ENCODE results near the gene POU2AF3.

POU2AF3 gene

DNA sequence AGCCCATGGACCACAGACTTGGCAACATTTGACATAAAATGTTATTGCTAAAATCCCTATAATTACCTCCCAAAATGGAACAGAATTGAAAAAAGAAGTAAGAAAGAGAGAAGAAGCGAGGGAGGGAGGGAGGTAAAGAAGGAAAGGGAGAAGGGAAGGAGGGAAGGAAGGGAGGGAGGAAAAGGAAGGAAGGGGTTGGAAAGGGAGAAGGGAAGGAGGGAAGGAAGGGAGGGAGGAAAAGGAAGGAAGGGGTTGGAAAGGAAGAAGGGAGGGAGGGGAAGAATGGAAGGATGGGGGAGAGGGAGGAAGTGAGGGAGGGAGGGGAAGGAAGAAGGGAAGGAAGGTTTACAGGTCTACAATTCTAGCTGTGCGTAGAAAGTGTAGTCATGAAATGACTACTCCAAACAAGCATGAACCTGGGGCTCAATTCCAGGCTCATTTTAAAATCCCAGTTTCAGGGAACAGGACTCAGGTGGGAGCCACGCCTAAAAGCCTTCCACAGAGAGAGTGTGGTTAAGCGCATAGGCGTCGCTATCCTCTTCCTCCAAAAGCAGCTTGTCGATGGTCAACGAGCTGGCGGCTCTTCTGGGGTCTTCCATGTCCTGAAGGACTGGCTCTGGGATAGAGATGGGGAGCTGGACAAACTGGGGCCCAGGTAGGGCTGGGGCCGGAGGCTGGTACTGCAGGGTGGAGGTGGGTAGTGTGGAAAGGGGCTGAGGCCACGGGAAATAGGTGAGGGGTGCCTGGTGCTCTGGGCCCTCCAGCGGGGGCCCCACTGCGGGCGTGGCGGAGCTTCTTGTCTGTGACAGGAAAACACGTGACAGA lies 55.6 kb downstream of the POU2AF3 start:
- DNase-seq: no peak

DNA sequence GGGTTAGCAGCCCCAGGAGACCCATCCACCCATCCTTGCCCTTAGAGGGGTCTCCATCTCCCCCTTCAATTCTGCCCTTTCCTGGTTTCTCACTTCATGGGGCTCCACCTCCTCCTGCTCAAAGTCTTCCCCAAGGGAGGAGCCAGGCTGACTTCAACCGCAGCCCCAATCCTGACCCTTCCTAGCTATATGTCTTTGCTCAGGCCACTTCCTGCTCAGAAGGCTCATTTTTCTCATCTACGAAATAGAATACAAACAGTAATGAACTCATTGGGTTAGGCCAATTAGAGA lies 56.2 kb downstream of the POU2AF3 start:
- DNase-seq: no peak

DNA sequence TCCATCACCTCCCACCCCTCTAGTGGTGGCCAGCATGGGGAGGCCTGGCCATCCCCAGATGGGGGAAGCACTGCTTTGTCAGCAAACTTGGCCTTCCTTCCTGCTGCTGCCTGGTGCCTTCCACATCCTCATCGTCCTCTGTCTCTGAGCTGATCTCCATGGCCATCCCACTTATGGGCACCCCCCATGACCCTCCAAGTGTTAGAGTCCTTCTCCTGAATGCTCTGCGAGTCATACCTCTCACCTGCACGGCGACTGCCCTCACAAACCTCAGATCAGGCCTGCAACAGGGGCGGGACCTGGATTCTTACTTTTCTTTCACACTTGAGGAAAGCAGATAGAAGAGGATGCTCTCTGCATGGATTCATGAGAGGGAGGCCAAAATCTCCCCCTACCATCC lies 56.8 kb downstream of the POU2AF3 start:
- DNase-seq: no peak

DNA sequence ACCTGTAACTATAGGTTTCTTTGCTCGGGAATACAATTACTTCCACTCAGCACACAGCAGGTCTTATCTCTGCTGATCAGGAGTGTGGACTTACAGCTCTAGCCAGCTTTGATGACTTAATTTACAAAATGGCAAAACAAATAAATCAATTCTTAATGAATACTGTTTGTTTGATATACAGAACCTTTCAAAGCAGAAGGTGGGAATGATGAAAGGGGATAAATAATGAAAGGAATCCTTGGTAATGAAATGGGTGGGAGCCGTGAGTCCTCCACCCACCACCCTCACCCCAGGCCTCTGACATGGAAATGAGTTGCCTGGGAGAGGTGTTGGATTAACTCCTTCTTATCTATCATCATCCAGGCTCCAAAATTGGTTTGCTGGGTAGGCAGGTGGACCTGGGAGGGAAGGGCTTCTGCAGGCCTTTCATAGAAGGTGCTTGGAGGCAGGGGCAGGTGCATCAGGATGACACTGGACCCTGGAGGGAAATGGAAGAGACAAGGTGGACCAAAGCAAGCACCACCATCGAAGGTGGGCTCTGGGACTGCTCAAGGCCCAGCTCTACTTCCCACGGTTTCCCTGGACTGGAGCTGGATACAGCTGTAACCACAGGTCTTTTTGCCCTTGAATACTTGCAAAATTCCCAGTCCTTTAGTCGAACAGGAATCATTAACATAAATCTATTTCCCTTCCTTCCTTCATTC lies 57.8 kb downstream of the POU2AF3 start:
- no peak for DNase-seq

DNA sequence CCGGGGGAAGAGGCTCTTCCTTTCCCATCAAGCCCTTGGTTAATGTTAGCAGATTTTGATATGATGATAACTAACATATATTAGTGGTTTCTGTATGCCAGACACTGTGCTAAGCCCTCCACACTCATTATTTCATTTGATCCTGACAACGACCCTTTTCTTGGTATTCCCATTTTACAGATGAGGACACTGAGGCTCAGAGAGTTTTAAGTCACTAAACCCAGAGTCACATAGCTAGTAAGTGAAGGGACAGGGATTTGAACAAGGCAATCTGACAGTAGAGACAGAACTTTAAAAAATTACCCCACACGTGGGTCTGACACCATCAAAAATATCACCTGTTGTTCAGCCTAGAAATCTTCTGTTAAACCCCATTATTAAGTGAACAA lies 58.3 kb downstream of the POU2AF3 start:
- no peak for DNase-seq

- DNase-seq: no peak
Measured at GRCh38 chr11:111357150-111358037, 59.0 kb downstream of the POU2AF3 start.

Data from activated CD4-positive, CD25-positive, alpha-beta regulatory T cell (primary cell).